Heart right ventricle (tissue), 16 donors: ENCODE measurements around the gene CTDP1. TPM values are rescaled to one million over a fixed set of nuclear protein-coding genes. Genes with fewer than 3 reads are reported as not detected.

Experiments
- ATAC-seq, 8 donors: fragments of 200-7000 bp; cut with Tn5 transposase; one replicate each; pipeline ENCODE4 v1.9.1; 2020; ENCODE audit warnings: mild to moderate bottlenecking in 8 of 8, moderate library complexity in 8 of 8, moderate number of reproducible peaks in 1 of 8
- DNase-seq, 2 donors: peaks; one replicate each; pipeline ENCODE4 v3.0.0-alpha.2; 2020
- H3K27ac ChIP-seq, 10 donors: fragments of 200-600 bp; sonication (generic) in 2 of 10; one replicate each; pipeline versions ENCODE4 v1.5.0 to v1.8.0; 2020 to 2022; ENCODE audit warnings: mild to moderate bottlenecking in 3 of 10
- H3K27me3 ChIP-seq, 7 donors: fragments of 200-600 bp; one replicate each; pipeline ENCODE4 v1.8.0; 2021 to 2022; ENCODE audit warnings: mild to moderate bottlenecking in 2 of 7
- H3K36me3 ChIP-seq, 9 donors: fragments of 200-600 bp; sonication (generic) in 1 of 9; one replicate each; pipeline versions ENCODE4 v1.5.0 to v1.8.0; 2020 to 2022; ENCODE audit warnings: mild to moderate bottlenecking in 2 of 9
- H3K4me1 ChIP-seq, 9 donors: fragments of 200-600 bp; sonication (generic) in 1 of 9; one replicate each; pipeline versions ENCODE4 v1.5.0 to v1.8.0; 2020 to 2022; ENCODE audit warnings: mild to moderate bottlenecking in 4 of 9
- H3K4me3 ChIP-seq, 10 donors: fragments of 200-600 bp; sonication (generic) in 2 of 10; one replicate each; pipeline versions ENCODE4 v1.5.0 to v1.8.0; 2020 to 2022; ENCODE audit warnings: mild to moderate bottlenecking in 7 of 10, moderate library complexity in 2 of 10
- H3K9me3 ChIP-seq, 11 donors: fragments of 200-600 bp in 10 of 11; sonication (generic) in 2 of 11; one replicate each; pipeline versions ENCODE4 v1.5.0 to v1.8.0; 2013 to 2022; ENCODE audit warnings: mild to moderate bottlenecking in 2 of 11, control low read depth in 1 of 11, moderate library complexity in 1 of 11
- WGBS, 2 donors: extraction: QIAGEN DNeasy Blood & Tissue Kit; methylation state at CpG; one replicate each; pipeline ENCODE4 v1.1.7; 2013; ENCODE audit warnings: inconsistent platforms in 1 of 2; 5-methylcytosine and 5-hydroxymethylcytosine counted together
- intact Hi-C, 10 donors: fragments of 100-400 bp; cut with DNase I; formaldehyde crosslinking; loops; one replicate each; pipeline versions ENCODE4 v1.11.1 to v1.14.2; 2022
- polyA plus RNA-seq, 2 donors: library from polyadenylated mRNA; stranded (reverse); fragments of 200-250 nt; gene quantifications; one replicate each; pipeline ENCODE4 v1.2.3, GENCODE V29; 2013
- total RNA-seq, 10 donors: library from RNA; stranded (reverse); fragmentation: NEBNext Ultra II Directional in 3 of 10; extraction: Animal tissue kit (Norgen Biotek cat#: 25700) in 3 of 10; gene quantifications; one replicate each; pipeline versions ENCODE4 v1.2.1 to v1.2.4, GENCODE V29; 2021 to 2023
- TF ChIP-seq, protein P1 (sequence below), 9 donors: fragments of 200-600 bp; sonication (generic) in 2 of 9; IDR thresholded peaks; one replicate each; pipeline versions ENCODE4 v1.5.0 to v1.8.0; 2021 to 2022; ENCODE audit warnings: antibody characterized with exemption in 9 of 9, mild to moderate bottlenecking in 5 of 9, moderate library complexity in 1 of 9
- donor health status: Arrhythmogenic right ventricular cardiomyopathy.
- donor health status: ischemic (EF 13 %, LVEDD 7.1; RV severe dilation, severe dysfunction).
- donor health status: healthy with polysubstance abuse.
- donor health status: DM: no; HTN: yes; CAD: no.
- donor health status: DM: no; HTN: no; CAD: no.
- donor health status: ischemic (EF 25% LVEDD 6.9; RV normal size, moderate dysfunction).
- donor health status: ischemic (EF 25% LVEDD 5.7; RV mildly dilated, moderate dysfunction).
- donor health status: healthy.
- donor health status: DM: yes; HTN: yes; CAD: no.
- donor health status: Ischemic cardiomyopathy.
- donor health status: ischemic (EF 35%, LVEDD 5.7; RV mildly dilated, moderate dysfunction).
- donor health status: nonischemic (EF 11% LVEDD 7.7; RV severe dilation, severe dysfunction).
- donor health status: DM: yes; HTN: yes; CAD: no.
- donor health status: PGD.
- donor health status: ischemic (EF 29% LVEDD 5.4; RV normal size, mild dysfunction).
- donor health status: nonischemic (EF 23%, LVEDD 6.1; RV moderate dilation, normal function).

The CTDP1 gene
- total and polyA plus RNA-seq, 12 donors, result 6.8 to 12.5 (median 9.3) TPM

DNA sequence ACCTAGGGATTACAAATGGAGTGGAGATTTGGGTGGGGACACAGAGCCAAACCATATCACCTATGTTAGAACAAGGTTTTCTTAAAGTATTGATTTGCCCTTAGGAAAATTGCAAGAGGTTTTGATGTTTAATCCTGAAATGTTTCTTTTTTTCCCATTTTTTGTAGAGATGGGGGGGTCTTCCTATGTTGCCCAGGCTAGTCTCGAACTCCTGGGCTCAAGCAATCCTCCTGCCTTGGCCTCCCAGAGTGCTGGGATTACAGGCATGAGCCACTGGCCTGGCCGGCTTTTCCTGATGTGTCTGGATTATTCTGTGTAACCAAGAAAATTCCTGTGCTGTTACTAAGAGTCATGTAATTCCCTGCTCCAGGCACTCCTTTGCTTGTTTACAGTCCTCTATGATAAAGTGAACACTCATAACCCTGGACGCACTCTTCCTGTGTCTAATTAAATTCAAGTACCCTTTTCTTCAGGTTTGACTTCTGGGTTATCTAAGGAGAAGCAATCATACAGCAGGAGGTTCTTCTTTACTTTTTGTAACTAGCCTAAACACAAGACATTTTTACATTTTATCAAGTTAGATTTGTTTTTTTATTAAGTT, 15.0 kb upstream of the CTDP1 start:
- no peak for ATAC-seq
- TF ChIP-seq, protein P1, sequence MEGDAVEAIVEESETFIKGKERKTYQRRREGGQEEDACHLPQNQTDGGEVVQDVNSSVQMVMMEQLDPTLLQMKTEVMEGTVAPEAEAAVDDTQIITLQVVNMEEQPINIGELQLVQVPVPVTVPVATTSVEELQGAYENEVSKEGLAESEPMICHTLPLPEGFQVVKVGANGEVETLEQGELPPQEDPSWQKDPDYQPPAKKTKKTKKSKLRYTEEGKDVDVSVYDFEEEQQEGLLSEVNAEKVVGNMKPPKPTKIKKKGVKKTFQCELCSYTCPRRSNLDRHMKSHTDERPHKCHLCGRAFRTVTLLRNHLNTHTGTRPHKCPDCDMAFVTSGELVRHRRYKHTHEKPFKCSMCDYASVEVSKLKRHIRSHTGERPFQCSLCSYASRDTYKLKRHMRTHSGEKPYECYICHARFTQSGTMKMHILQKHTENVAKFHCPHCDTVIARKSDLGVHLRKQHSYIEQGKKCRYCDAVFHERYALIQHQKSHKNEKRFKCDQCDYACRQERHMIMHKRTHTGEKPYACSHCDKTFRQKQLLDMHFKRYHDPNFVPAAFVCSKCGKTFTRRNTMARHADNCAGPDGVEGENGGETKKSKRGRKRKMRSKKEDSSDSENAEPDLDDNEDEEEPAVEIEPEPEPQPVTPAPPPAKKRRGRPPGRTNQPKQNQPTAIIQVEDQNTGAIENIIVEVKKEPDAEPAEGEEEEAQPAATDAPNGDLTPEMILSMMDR (IDR thresholded peaks at IDR 0.05), result no peak
- H3K27me3 ChIP-seq, result peaks cover 0 to 14% (median 6%) of the 10 kb centered on the region in 7 donors
- no peak overlapping the region for H3K27ac ChIP-seq
- H3K4me1 ChIP-seq, result no peaks in the 10 kb centered on the region
- 67 to 83% methylated on average over 3 of the region's 3 CpGs for WGBS, 2 donors
- no peaks in the 10 kb centered on the region for H3K36me3 ChIP-seq
- DNase-seq, result no peak
- no peak overlapping the region for H3K4me3 ChIP-seq
- H3K9me3 ChIP-seq, result no peaks in the 10 kb centered on the region
- intact Hi-C loops, result no loop called here

DNA sequence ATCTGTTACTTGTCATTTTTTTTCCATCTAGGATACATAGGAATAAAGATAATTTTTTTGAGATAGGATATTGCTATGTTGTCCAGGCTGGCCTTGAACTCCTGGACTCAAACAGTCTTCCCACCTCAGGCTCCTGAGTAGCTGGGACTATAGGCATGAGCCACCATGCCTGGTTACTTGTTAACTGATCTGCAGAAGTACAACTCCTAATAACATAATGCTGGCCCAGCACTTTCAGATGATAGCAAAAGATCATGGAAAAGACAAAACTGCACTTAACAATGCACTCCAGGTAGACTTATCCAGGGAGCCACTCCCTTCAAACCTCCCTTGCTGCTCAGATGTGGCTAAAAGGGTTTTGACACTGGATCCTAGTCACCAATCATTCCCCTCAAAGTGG, 11.4 kb upstream of the CTDP1 start:
- Histone ChIP-seq H3K27me3 (peaks cover 0 to 7% (median 0%) of the 10 kb centered on the region in 7 donors), H3K36me3 (no peaks in the 10 kb centered on the region), H3K4me3 (no peak overlapping the region), H3K4me1 (no peaks in the 10 kb centered on the region), H3K9me3 (no peaks in the 10 kb centered on the region), H3K27ac (no peak overlapping the region)
- no peak for DNase-seq
- ATAC-seq, result no peak
- TF ChIP-seq, protein P1 (IDR thresholded peaks at IDR 0.05), result no peak
- intact Hi-C loops, result no loop called here

DNA sequence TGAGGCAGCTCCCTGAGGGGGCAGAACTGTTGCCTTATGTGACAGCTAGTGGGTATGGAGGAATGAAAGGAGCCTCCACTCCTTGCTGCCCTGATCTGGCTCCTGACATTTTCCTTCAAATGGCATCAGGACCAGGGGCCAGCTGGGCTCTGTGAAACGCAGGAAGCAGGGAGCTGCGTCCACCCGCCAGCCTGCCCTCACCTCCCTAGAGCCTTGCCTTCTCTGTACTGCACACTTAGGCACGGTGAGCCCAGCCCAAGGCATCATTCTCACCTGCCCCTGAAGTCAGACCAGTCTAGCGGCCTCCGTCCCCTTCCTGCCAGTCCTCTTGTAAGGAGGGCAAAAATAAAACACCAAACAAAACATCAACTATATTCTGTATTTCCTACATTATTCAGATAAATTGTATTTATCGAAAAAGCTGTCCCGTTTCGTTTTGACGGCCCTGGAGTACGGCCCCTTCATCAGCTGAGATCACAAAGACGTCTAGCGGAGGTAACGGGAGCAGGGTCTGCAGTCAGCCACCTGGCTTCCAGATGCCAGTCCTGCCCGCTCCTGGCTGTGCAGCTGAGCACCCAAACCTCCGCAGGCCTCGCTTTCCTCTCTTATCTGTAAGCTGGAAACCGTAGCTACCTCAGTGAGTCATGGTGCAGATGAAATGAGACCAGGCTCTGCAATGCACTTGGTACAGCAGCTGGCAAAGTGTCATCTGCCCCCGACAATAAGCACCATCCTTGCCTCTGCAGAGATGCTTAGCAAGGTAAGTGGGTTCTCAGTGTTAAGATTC, 6.9 kb upstream of the CTDP1 start:
- Histone ChIP-seq H3K4me3 (no peak overlapping the region), H3K4me1 (peaks cover 0 to 12% (median 5%) of the 10 kb centered on the region in 9 donors), H3K9me3 (no peaks in the 10 kb centered on the region), H3K36me3 (peaks cover 0 to 20% (median 0%) of the 10 kb centered on the region in 9 donors), H3K27ac (no peak overlapping the region), H3K27me3 (no peaks in the 10 kb centered on the region)
- DNase-seq (no peak), ATAC-seq (no peak)
- intact Hi-C loops, result loop anchor here in 1 of 10 donors (10.0 kb wide), 1 partner anchor 442 kb away; no protein-coding TSS in a partner anchor
- 88 to 89% methylated on average over 19 of the region's 19 CpGs for WGBS, 2 donors
- TF ChIP-seq, protein P1 (IDR thresholded peaks at IDR 0.05), result no peak

GRCh38 chr18:79677221-79677620, 2.4 kb upstream of the CTDP1 start:
- Histone ChIP-seq H3K27ac (no peak overlapping the region), H3K4me1 (peaks cover 9 to 40% (median 31%) of the 10 kb centered on the region in 9 donors), H3K4me3 (no peak overlapping the region), H3K36me3 (peaks cover 0 to 25% (median 0%) of the 10 kb centered on the region in 9 donors), H3K9me3 (no peaks in the 10 kb centered on the region), H3K27me3 (no peaks in the 10 kb centered on the region)
- intact Hi-C loops, result loop anchor here in 2 of 10 donors (5.0 to 10.0 kb wide), 2 partner anchors 355 to 438 kb away; partner anchors contain the start of gene RBFA (in 2 of the 2)
- TF ChIP-seq, protein P1 (IDR thresholded peaks at IDR 0.05), result no peak
- ATAC-seq, result no peak
- DNase-seq, result no peak
- WGBS, 2 donors, result 85 to 87% methylated on average over 6 of the region's 6 CpGs
